Ovary (tissue), 3 donors: ENCODE measurements around the gene C20orf204.

Experiments
- POLR2A ChIP-seq: fragments of 450-650 bp; IDR thresholded peaks from one replicate; pipeline ENCODE4 v1.6.1; 2017; ENCODE audit warnings: antibody characterized with exemption, mild to moderate bottlenecking, moderate library complexity
- TF ChIP-seq, protein P1 (sequence below), 3 donors: fragments of 450-650 bp in 2 of 3; fragments of 200-600 bp in 1 of 3; IDR thresholded peaks; one replicate each; pipeline versions ENCODE4 v1.5.1 to v1.8.0; 2016 to 2022; ENCODE audit warnings: antibody characterized with exemption in 3 of 3, mild to moderate bottlenecking in 1 of 3
- donor health status: DM: no; HTN: no; CAD: no.

DNA sequence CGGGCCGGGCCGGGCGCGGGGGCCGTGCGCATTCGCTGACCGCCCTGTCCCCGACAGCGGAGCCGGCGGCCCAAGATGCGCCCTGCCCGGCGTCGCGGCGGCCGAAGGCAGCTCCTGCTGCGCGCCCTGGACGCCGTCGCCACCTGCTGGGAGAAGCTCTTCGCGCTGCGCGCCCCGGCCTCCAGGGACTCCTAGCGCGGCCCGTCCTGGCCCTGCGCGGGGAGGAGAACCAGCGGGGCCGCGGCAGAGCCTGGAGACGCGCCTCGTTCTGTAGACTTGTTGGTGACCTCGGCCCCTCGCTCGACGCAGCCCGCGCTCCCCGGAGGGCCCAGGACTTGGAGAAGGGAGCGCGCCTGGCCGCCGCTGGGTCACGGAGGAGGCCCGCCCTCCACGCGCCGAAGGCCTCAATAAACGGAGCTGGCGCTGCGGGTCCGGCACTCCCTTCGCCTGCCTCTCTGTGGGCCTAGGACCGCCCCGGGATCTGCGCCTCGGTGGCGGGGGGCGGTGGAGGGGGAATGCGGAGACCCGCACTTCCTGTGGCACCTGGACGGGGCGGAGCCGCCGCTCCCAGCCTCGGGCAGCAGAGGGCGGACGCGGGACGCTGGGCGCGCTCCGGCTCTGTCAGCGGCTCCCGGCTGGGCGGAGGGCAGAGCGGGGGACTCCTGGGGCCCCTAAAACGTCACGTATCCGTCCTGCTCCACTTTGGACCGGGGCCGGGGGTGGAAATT lies 2.7 kb downstream of the C20orf204 start:
- TF ChIP-seq, protein P1, sequence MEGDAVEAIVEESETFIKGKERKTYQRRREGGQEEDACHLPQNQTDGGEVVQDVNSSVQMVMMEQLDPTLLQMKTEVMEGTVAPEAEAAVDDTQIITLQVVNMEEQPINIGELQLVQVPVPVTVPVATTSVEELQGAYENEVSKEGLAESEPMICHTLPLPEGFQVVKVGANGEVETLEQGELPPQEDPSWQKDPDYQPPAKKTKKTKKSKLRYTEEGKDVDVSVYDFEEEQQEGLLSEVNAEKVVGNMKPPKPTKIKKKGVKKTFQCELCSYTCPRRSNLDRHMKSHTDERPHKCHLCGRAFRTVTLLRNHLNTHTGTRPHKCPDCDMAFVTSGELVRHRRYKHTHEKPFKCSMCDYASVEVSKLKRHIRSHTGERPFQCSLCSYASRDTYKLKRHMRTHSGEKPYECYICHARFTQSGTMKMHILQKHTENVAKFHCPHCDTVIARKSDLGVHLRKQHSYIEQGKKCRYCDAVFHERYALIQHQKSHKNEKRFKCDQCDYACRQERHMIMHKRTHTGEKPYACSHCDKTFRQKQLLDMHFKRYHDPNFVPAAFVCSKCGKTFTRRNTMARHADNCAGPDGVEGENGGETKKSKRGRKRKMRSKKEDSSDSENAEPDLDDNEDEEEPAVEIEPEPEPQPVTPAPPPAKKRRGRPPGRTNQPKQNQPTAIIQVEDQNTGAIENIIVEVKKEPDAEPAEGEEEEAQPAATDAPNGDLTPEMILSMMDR (IDR thresholded peaks at IDR 0.05): peak; percentile 29 to 65 (median 44)
- no peak for TF ChIP-seq POLR2A
